GM18907 (cell line): ENCODE data around the gene EPM2AIP1.
"Not testable (repeated sequence)": the region's sequence is repeated elsewhere in the genome, so short reads cannot be mapped to it uniquely, and the experiment has no call there.

Experiments used
- ATAC-seq: cut with Tn5 transposase; IDR thresholded peaks from one replicate; pipeline ENCODE4 v1.9.1; 2021; ENCODE audit warnings: mild to moderate bottlenecking, moderate library complexity; ENCODE audit not compliant: unreplicated experiment

The EPM2AIP1 gene

DNA sequence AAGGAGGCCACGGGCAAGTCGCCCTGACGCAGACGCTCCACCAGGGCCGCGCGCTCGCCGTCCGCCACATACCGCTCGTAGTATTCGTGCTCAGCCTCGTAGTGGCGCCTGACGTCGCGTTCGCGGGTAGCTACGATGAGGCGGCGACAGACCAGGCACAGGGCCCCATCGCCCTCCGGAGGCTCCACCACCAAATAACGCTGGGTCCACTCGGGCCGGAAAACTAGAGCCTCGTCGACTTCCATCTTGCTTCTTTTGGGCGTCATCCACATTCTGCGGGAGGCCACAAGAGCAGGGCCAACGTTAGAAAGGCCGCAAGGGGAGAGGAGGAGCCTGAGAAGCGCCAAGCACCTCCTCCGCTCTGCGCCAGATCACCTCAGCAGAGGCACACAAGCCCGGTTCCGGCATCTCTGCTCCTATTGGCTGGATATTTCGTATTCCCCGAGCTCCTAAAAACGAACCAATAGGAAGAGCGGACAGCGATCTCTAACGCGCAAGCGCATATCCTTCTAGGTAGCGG, at the start of gene EPM2AIP1:
EPM2AIP1 (minus strand) TSS at position 326 of the 520 bp plus-strand sequence; CDS start at position 272, 54 bp downstream.
- peak; percentile 91 for ATAC-seq

DNA sequence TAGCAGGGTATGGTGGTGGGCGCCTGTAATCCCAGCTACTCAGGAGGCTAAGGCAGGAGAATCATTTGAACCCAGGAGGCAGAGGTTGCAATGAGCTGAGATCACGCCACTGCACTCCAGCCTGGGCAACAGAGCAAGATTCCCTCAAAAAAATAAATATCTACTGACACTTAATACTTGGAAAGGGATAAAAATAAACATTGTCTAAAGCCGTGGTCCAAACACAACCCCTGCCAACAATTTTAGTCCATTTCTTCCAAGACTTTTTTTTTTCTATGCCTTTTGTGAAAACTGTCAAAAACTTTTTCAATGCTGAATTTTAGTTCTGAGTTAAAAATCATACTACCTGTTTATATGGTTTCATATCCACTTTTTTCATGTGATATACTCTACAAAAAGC, 49.8 kb upstream of the EPM2AIP1 start:
- ATAC-seq: not testable (repeated sequence)

GRCh38 chr3:37041546-37042195, 48.7 kb upstream of the EPM2AIP1 start:
- no peak for ATAC-seq

GRCh38 chr3:37040231-37040630, 47.3 kb upstream of the EPM2AIP1 start:
- ATAC-seq: no peak

DNA sequence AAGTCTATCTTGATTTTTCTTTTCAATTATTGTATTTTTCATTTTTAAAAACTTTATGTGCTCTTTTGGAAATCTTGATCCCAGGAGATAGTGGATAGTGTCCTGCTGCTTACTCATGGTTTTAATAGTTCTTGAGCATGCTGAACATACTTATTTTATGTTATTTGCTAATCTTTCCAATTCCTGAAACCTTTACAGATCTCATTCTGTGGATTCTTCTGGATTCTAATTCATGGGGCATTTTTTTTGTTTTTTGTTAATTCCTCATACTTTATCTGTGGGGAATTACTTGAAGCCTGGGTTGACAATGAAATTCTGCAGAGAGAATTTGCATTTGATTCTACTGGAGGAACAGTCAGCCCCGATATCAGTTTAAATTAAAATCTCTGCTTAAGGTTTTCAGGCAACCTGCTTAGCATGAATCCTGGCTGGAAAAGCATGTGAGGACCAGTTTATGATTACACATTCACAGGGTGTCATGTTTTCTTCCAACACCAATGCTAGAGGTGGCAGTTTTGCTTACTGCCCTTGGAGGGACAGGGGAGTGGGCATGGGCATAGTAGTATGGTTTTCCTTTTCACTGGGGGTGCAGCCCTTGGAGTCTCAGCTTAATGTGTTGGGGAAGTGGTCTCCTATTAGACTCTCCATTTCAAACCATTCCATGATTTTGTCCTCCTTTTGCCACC, 46.4 kb upstream of the EPM2AIP1 start:
- no peak for ATAC-seq

- ATAC-seq: no peak
Observed at GRCh38 chr3:37037352-37037751, 44.4 kb upstream of the EPM2AIP1 start.

DNA sequence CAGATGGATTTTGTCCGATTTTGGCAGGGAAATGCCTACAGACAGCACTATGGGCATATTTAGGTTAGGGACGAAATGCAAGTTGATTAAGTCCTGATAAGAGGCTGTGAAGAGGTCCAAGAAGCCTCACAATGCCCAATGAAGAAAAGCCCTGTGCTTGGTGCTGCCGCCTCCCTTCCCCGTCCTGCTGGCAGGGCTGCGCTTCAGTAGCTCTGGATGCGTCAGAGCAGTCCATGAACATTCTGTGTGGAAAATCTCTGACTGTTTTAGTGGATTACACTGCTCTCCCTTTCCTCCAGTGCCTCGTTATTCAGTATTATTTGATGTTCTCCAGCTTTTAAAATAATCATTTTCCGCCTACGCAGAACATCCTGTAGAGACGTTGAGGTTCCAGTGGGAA, 40.0 kb upstream of the EPM2AIP1 start:
- no peak for ATAC-seq

DNA sequence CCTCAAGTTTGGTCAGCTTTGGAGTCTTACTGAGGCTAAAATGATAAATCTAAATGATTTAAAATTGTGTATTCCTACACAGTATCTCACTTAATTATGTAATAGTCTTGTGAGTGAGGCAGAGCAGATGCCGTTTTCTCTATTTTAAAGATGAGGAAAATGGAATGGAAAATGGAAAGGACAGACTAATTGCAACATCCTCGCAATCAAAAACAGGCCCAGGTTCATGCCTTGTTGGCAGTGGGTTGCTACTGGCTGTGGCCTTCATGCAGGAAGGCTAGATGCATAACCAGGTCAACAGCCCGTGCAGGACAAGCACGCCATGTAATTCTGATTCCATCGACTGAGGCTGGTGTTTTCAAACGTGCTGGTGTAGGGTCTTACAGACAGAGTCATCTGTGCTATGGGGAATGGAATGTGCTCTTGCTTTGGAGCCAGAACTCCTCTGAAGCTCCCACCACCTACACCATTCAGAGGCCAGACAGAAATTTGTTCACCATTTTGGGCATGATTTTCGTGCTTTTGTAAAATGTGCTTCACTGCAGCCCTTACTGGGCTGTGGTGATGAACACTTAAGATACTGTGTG, 38.3 kb upstream of the EPM2AIP1 start:
- no peak for ATAC-seq

GRCh38 chr3:37030588-37030987, 37.7 kb upstream of the EPM2AIP1 start:
- ATAC-seq: no peak

- no peak for ATAC-seq
Observed at GRCh38 chr3:37029516-37030163, 36.7 kb upstream of the EPM2AIP1 start.

GRCh38 chr3:37029111-37029510, 36.2 kb upstream of the EPM2AIP1 start:
- ATAC-seq: no peak

- no peak for ATAC-seq
Observed at GRCh38 chr3:37028329-37028728, 35.4 kb upstream of the EPM2AIP1 start.

GRCh38 chr3:37026851-37027250, 33.9 kb upstream of the EPM2AIP1 start:
- no peak for ATAC-seq

- ATAC-seq: no peak
Observed at GRCh38 chr3:37025561-37026335, 32.8 kb upstream of the EPM2AIP1 start.

DNA sequence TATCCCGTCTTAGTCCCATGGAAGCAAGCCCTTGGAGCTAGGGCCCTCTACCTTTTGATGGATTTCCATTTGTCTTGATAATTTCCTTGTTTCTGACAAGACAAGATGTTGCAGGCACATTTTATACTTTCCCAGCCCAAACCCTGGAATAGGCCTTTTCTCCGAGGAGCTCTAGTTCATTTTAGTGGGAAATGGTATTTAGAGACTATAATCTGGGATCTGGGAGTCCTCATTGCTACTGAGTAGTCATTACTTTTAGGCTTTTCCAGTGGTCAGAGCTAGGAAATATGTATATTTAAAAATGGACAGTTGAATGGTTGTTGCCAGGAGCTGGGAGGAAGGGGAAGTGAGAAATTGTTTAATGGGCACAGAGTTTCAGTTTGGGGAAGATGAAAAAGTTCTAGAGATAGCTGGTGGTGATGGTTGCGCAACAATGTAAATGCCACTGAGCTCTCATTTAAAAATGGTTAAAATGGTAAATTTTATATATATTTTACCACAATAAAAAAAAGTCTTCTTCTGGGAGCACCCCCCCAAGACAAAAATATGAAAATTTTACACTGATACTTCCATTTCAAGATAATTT, 32.0 kb upstream of the EPM2AIP1 start:
- peak; percentile 73 for ATAC-seq

DNA sequence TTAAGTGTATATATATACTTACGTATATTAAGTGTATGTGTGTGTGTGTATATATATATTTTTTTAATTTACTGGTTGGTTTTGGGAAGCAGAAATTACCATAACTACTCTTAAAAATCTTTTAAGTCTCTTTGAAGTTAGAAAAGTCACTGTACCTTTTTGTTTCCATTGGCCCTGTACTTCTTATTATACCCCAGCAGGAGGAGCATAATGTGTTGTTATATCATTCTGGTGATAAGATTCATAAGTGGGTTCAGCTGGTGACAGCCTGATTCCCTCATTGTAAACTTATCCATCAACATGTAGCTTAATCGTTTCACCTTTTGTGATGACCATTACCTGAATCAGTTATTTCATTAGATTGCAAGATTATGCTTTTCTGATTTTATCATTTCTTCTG, 31.2 kb upstream of the EPM2AIP1 start:
- no peak for ATAC-seq

- ATAC-seq: no peak
Observed at GRCh38 chr3:37017683-37018082, 24.8 kb upstream of the EPM2AIP1 start.

- no peak for ATAC-seq
Observed at GRCh38 chr3:37016903-37017302, 24.0 kb upstream of the EPM2AIP1 start.

DNA sequence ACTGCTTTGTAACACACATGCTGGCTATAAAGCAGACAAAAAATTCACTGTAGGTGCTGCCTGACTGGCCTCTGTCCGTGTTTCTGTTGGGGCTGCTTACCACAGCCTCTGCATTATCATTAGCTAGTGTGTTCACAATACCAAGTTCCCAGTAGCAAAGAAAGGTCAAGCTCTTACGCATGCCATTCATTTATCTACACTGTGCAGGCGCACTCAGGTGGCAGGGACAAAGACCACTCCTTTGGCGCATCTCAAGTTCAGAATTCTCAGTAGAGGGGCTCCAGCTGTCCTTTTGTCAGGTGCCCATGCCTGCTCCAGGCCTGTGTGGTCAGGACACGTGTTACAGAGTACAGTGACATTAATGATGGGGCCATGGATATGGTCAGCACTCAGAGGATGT, 22.7 kb upstream of the EPM2AIP1 start:
- no peak for ATAC-seq

- ATAC-seq: no peak
Observed at GRCh38 chr3:37014620-37015019, 21.7 kb upstream of the EPM2AIP1 start.
